OCI-M2 (cell line): Measurements from ENCODE around the gene SLC35B4.

Experiments used
- DNase-seq: peaks from one replicate; lab custom pipeline; 2025; ENCODE audit not compliant: unreplicated experiment; lab: John Stamatoyannopoulos, UW

Gene SLC35B4

GRCh38 chr7:134316539-134317344, at the start of gene SLC35B4:
TSS of gene SLC35B4 (minus strand) at chr7:134316930. CDS start at chr7:134316751, 179 bp downstream.
- peak; percentile 86 for DNase-seq

- DNase-seq: no peak
These were observed 49.8 kb upstream of the SLC35B4 start for GRCh38 chr7:134366481-134366880.

GRCh38 chr7:134365341-134366054, 48.8 kb upstream of the SLC35B4 start:
- DNase-seq: no peak

GRCh38 chr7:134364619-134365037, 47.9 kb upstream of the SLC35B4 start:
- DNase-seq: no peak

GRCh38 chr7:134362587-134363483, 46.1 kb upstream of the SLC35B4 start:
- no peak for DNase-seq

- no peak for DNase-seq
These were observed 43.2 kb upstream of the SLC35B4 start for GRCh38 chr7:134359787-134360432.

GRCh38 chr7:134357486-134357885, 40.8 kb upstream of the SLC35B4 start:
- DNase-seq: no peak

- DNase-seq: no peak
These were observed 39.7 kb upstream of the SLC35B4 start for GRCh38 chr7:134356421-134356936.

GRCh38 chr7:134355927-134356326, 39.2 kb upstream of the SLC35B4 start:
- no peak for DNase-seq

GRCh38 chr7:134355004-134355525, 38.3 kb upstream of the SLC35B4 start:
- no peak for DNase-seq

GRCh38 chr7:134353411-134353810, 36.7 kb upstream of the SLC35B4 start:
- no peak for DNase-seq

- no peak for DNase-seq
These were observed 34.7 kb upstream of the SLC35B4 start for GRCh38 chr7:134351424-134351823.

- DNase-seq: no peak
These were observed 34.0 kb upstream of the SLC35B4 start for GRCh38 chr7:134350709-134351108.

GRCh38 chr7:134347567-134347966, 30.8 kb upstream of the SLC35B4 start:
- DNase-seq: no peak

GRCh38 chr7:134343796-134344195, 27.1 kb upstream of the SLC35B4 start:
- no peak for DNase-seq

GRCh38 chr7:134343136-134343535, 26.4 kb upstream of the SLC35B4 start:
- DNase-seq: no peak

- no peak for DNase-seq
These were observed 22.7 kb upstream of the SLC35B4 start for GRCh38 chr7:134339475-134339874.

- no peak for DNase-seq
These were observed 21.2 kb upstream of the SLC35B4 start for GRCh38 chr7:134337980-134338379.

GRCh38 chr7:134334408-134334807, 17.7 kb upstream of the SLC35B4 start:
- no peak for DNase-seq

GRCh38 chr7:134333943-134334342, 17.2 kb upstream of the SLC35B4 start:
- DNase-seq: no peak
